T47D (cell line): Measurements from ENCODE around the gene MUC4.

ENCODE experiments used
- DNase-seq, 2 experiments: peaks; one replicate each; pipeline versions ENCODE4 v3.0.0 to v3.0.0-alpha.2; 2011 to 2012; ENCODE audit warnings: low read depth in 1 of 2, low spot score in 1 of 2
- JUND ChIP-seq: IDR thresholded peaks from 2 replicates; pipeline ENCODE4 v1.6.1; 2012; ENCODE audit warnings: low read depth
- in situ Hi-C: cut with HindIII; loops from 2 replicates; pipeline ENCODE4 v1.10.0; 2016; ENCODE audit warnings: low sequenced_read_pairs, low pct_unique_long_range_greater_than_20kb

MUC4 gene

GRCh38 chr3:195847055-195847950 lies 35.6 kb upstream of the MUC4 start:
- in situ Hi-C loops = no loop called here

DNA sequence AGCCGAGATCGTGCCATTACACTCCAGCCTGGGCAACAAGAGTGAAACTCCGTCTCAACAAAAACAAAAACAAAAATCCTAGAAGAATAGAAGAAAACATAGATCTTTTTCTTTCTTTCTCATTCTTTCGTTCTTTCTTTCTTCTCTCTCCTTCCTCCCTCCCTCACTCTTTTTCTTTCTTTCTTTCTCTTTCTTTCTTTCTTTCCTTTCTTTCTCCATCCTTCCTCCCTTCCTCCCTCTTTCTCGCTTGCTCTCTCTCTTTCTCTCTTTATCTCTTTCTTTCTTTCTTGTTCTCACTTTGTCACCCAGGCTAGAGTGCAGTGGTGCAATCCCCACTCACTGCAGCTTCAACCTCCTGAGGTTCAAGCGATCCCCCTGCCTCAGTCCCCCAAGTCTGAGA lies 33.8 kb upstream of the MUC4 start:
- in situ Hi-C loops = no loop called here
- no peak for DNase-seq
- no peak for TF ChIP-seq JUND

More at GRCh38 chr3:195847055-195847950, 35.6 kb upstream of the MUC4 start:
- no peak for DNase-seq
- no peak for TF ChIP-seq JUND

DNA sequence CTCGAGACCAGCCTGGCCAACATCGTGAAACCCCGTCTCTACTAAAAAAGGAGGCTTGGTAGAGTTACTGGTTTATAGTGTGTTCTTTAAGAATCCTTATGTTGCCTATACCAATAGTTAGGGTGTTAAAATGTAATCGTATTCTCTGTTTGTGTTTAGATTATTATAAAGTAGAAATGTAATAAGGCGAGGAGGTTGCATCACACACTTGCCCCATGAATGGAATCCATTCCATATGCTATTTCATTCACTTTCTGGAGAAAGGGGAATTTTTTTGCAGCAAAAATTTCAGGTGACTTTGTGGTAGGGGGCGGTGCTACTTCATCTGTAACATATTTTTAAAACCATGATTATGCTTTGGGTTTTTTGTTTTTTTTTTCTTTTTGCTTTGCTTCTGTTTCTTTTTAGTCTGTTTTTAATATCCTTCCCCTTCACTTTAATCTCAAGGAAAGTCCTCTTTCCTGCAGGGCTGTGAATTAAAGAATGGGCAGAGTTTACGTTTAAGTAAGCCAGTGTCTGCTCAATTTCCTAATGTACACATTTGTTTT lies 33.0 kb upstream of the MUC4 start:
- no peak for TF ChIP-seq JUND
- in situ Hi-C loops = no loop called here
- no peak for DNase-seq

- peak; percentile 67 to 73 for DNase-seq
- in situ Hi-C loops = no loop called here
- TF ChIP-seq JUND = no peak
Observed at GRCh38 chr3:195839260-195840010, 27.7 kb upstream of the MUC4 start.

- in situ Hi-C loops = no loop called here
- no peak for DNase-seq
- TF ChIP-seq JUND = no peak
Observed at GRCh38 chr3:195838714-195839113, 27.0 kb upstream of the MUC4 start.

DNA sequence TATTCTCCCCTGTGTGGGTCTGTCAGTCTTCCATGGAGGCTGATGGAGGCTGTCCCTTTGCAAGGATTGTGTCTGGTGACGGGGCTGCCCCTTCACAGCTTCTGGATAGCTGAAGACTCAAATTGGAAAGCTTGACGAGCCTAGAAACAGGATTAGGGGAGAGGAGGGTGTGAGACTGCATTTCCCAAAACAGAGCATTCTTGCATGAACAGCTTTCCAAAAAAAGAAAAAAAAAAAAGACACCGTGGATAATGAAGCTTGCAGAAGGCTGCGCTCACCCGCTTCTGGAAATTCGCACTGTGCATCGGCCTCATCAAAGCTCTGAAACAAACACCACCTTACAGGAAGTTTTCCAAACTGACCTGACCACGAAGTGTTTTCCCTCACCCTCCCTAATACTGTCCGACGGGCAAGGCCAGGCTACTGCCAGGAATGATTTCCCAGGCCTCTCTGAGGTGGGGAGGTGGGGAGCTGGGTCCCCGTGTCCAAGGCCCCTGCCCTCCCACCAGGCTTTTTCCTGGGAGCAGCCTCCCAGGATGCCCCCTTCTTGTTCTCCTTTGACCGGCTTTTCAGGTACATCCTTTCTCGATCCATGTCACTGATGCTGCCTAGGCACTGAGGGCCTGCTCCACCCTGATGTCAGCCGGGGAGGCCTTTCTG lies 24.9 kb upstream of the MUC4 start:
- DNase-seq = no peak
- in situ Hi-C loops = no loop called here
- TF ChIP-seq JUND = no peak

GRCh38 chr3:195835791-195836190 lies 24.1 kb upstream of the MUC4 start:
- no peak for TF ChIP-seq JUND
- in situ Hi-C loops = no loop called here
- no peak for DNase-seq

DNA sequence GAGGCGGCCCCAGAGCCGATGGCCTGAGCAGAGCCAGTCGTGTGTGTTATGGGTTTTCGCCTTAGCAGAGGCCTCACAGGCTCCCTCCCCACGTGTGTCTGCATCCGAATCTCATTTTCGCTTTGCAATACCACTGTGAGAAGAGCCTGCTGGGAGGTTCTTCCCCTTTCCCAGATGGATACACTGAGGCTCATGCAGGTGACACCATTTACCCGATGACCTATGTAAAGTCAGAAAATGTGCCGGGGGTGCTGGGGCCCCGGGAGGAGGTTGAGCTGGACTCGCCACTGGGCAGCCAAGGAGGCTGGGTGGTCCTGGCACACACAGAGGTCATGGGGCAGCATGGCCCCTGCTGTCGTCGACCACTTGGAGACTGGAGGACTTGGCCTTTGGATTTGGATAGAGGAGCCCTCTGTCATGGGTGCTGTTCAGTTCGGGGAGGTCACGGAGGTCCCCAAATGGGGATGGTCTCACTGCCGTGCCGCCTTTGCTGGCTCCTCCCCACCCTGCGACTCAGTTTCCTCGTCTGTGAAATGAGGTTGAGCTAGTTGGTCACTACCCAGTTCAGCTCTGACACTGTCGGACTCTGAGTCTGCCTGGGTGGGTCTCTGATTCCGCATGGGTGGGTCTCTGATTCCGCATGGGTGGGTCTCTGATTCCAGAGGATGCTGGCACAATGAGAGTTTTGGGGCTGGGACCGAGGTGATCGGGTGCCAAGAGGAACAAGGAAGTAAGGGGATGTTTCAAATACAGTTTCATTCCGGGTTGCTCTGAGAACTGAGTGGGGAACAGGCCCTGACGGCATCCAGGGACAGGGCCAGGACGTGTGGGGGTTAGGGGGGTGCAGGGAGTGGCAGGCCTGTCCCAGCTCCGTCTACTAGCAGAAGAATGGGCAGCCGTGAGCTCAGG lies 23.2 kb upstream of the MUC4 start:
- no peak for TF ChIP-seq JUND
- in situ Hi-C loops = no loop called here
- no peak for DNase-seq

DNA sequence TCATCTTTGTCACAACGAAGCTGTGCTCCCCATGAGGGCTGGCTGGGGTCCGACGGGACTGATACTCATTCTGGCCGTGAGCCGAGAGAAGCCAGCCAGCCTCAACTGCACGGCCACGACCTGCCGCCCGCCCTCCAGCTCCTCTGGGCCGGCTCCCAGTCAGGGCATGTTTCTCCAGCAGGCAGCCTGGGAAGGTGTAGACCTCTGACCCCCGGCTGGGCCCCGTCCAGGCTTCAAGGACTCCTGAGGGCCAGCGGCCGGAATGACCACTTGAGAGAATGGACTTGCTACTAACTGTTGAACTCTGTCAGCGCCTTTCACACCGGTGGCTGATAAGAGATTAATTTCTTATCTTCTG lies 18.1 kb upstream of the MUC4 start:
- TF ChIP-seq JUND = no peak
- in situ Hi-C loops = no loop called here

DNA sequence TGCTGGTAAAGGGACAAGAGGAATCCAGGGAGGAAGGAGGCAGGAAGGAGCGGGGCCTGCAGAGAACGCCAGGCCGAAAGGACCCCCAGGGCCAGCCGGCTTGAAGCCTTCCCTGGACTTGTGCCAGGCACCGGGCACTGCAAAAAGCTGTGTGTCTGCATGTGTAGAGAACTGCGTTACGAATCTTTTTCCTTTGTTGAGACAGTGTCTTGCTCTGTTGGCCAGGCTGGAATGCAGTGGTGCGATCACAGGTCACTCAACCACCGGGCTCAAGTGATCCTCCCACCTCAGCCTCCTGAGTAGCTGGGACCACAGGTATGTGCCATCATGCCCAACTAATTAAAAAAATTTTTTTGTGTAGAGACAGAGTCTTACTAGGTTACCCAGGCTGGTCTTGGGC lies 17.0 kb upstream of the MUC4 start:
- in situ Hi-C loops = no loop called here
- DNase-seq = no peak
- TF ChIP-seq JUND = no peak

More for the DNA sequence above, 18.1 kb upstream of the MUC4 start:
- DNase-seq = no peak

GRCh38 chr3:195825857-195826804 lies 14.4 kb upstream of the MUC4 start:
- TF ChIP-seq JUND = no peak
- DNase-seq = no peak
- in situ Hi-C loops = no loop called here
